ENCODE measurements around the gene SMOC2. TPM values are rescaled to one million over a fixed set of nuclear protein-coding genes. Genes with fewer than 3 reads are reported as not detected.

The SMOC2 gene
- total and polyA plus RNA-seq, 4 donors: 203 to 369 (median 266) TPM

GRCh38 chr6:168616816-168617765, 176.1 kb downstream of the SMOC2 start:
- no peaks in the 10 kb centered on the region for H3K9me3 ChIP-seq (ENCODE audit: control insufficient read depth, low read length)
- DNase-seq: peak in 1 of 2 donors; percentile 75
- H3K27ac ChIP-seq (ENCODE audit: low read depth in 1 of 2, low read length in 2 of 2): no peak overlapping the region
- no peaks in the 10 kb centered on the region for H3K27me3 ChIP-seq (ENCODE audit: control insufficient read depth in 1 of 2, insufficient read depth in 2 of 2, low read length in 1 of 2)
- intact Hi-C loops (cut with DNase I): loop anchor here (2.0 kb wide), 1 partner anchor 268 kb away; no protein-coding TSS in a partner anchor
- 22 to 31% methylated on average over 21 of the region's 21 CpGs for WGBS, 2 donors
- peaks cover 0 to 1% of the 10 kb centered on the region in 2 donors for H3K36me3 ChIP-seq (ENCODE audit: control insufficient read depth in 1 of 2, insufficient read depth in 2 of 2, low read length in 1 of 2)
- H3K4me1 ChIP-seq (ENCODE audit: control insufficient read depth in 1 of 2, insufficient read depth in 2 of 2, low read length in 2 of 2): no peaks in the 10 kb centered on the region
- H3K4me3 ChIP-seq (ENCODE audit: low read length in 2 of 2): no peak overlapping the region
- ATAC-seq (ENCODE audit: low FRiP score): peak; percentile 78

GRCh38 chr6:168618546-168619315, 177.7 kb downstream of the SMOC2 start:
- WGBS, 2 donors: 89 to 90% methylated on average over 21 of the region's 21 CpGs
- Histone ChIP-seq H3K4me1 (ENCODE audit: control insufficient read depth in 1 of 2, insufficient read depth in 2 of 2, low read length in 2 of 2) (no peaks in the 10 kb centered on the region), H3K36me3 (ENCODE audit: control insufficient read depth in 1 of 2, insufficient read depth in 2 of 2, low read length in 1 of 2) (peaks cover 4% of the 10 kb centered on the region in 2 donors), H3K9me3 (ENCODE audit: control insufficient read depth, low read length) (no peaks in the 10 kb centered on the region), H3K27ac (ENCODE audit: low read depth in 1 of 2, low read length in 2 of 2) (no peak overlapping the region), H3K27me3 (ENCODE audit: control insufficient read depth in 1 of 2, insufficient read depth in 2 of 2, low read length in 1 of 2) (no peaks in the 10 kb centered on the region), H3K4me3 (ENCODE audit: low read length in 2 of 2) (no peak overlapping the region)
- ATAC-seq (ENCODE audit: low FRiP score) (no peak), DNase-seq (peak in 1 of 2 donors; percentile 37)
- intact Hi-C loops (cut with DNase I): no loop called here

- Histone ChIP-seq H3K4me3 (ENCODE audit: low read length in 2 of 2) (no peak overlapping the region), H3K36me3 (ENCODE audit: control insufficient read depth in 1 of 2, insufficient read depth in 2 of 2, low read length in 1 of 2) (peaks cover 4% of the 10 kb centered on the region in 2 donors), H3K27ac (ENCODE audit: low read depth in 1 of 2, low read length in 2 of 2) (no peak overlapping the region), H3K27me3 (ENCODE audit: control insufficient read depth in 1 of 2, insufficient read depth in 2 of 2, low read length in 1 of 2) (no peaks in the 10 kb centered on the region), H3K9me3 (ENCODE audit: control insufficient read depth, low read length) (no peaks in the 10 kb centered on the region), H3K4me1 (ENCODE audit: control insufficient read depth in 1 of 2, insufficient read depth in 2 of 2, low read length in 2 of 2) (no peaks in the 10 kb centered on the region)
- DNase-seq (peak in 1 of 2 donors; percentile 58), ATAC-seq (ENCODE audit: low FRiP score) (no peak)
- intact Hi-C loops (cut with DNase I): no loop called here
- WGBS, 2 donors: 85 to 86% methylated on average over 19 of the region's 19 CpGs
Observed at GRCh38 chr6:168619560-168620314, 178.8 kb downstream of the SMOC2 start.

- intact Hi-C loops (cut with DNase I): no loop called here
- H3K4me1 ChIP-seq (ENCODE audit: control insufficient read depth in 1 of 2, insufficient read depth in 2 of 2, low read length in 2 of 2): no peaks in the 10 kb centered on the region
- no peaks in the 10 kb centered on the region for H3K9me3 ChIP-seq (ENCODE audit: control insufficient read depth, low read length)
- H3K36me3 ChIP-seq (ENCODE audit: control insufficient read depth in 1 of 2, insufficient read depth in 2 of 2, low read length in 1 of 2): peaks cover 4% of the 10 kb centered on the region in 2 donors
- WGBS, 2 donors: 78 to 86% methylated on average over 6 of the region's 6 CpGs
- no peaks in the 10 kb centered on the region for H3K27me3 ChIP-seq (ENCODE audit: control insufficient read depth in 1 of 2, insufficient read depth in 2 of 2, low read length in 1 of 2)
- ATAC-seq (ENCODE audit: low FRiP score) (no peak), DNase-seq (peak in 1 of 2 donors; percentile 15)
- no peak overlapping the region for H3K4me3 ChIP-seq (ENCODE audit: low read length in 2 of 2)
- H3K27ac ChIP-seq (ENCODE audit: low read depth in 1 of 2, low read length in 2 of 2): no peak overlapping the region
Observed at GRCh38 chr6:168620578-168620977, 179.6 kb downstream of the SMOC2 start.

- Histone ChIP-seq H3K9me3 (ENCODE audit: control insufficient read depth, low read length) (no peaks in the 10 kb centered on the region), H3K27me3 (ENCODE audit: control insufficient read depth in 1 of 2, insufficient read depth in 2 of 2, low read length in 1 of 2) (no peaks in the 10 kb centered on the region), H3K36me3 (ENCODE audit: control insufficient read depth in 1 of 2, insufficient read depth in 2 of 2, low read length in 1 of 2) (peaks cover 4% of the 10 kb centered on the region in 2 donors), H3K27ac (ENCODE audit: low read depth in 1 of 2, low read length in 2 of 2) (no peak overlapping the region), H3K4me1 (ENCODE audit: control insufficient read depth in 1 of 2, insufficient read depth in 2 of 2, low read length in 2 of 2) (no peaks in the 10 kb centered on the region), H3K4me3 (ENCODE audit: low read length in 2 of 2) (no peak overlapping the region)
- ATAC-seq (ENCODE audit: low FRiP score) (no peak), DNase-seq (peak in 1 of 2 donors; percentile 65)
- WGBS, 2 donors: 89 to 92% methylated on average over 13 of the region's 13 CpGs
- intact Hi-C loops (cut with DNase I): no loop called here
Observed at GRCh38 chr6:168623736-168624135, 182.8 kb downstream of the SMOC2 start.

GRCh38 chr6:168624540-168624939, 183.6 kb downstream of the SMOC2 start:
- peaks cover 4% of the 10 kb centered on the region in 2 donors for H3K36me3 ChIP-seq (ENCODE audit: control insufficient read depth in 1 of 2, insufficient read depth in 2 of 2, low read length in 1 of 2)
- no peak overlapping the region for H3K27ac ChIP-seq (ENCODE audit: low read depth in 1 of 2, low read length in 2 of 2)
- DNase-seq: no peak
- no peak for ATAC-seq (ENCODE audit: low FRiP score)
- H3K27me3 ChIP-seq (ENCODE audit: control insufficient read depth in 1 of 2, insufficient read depth in 2 of 2, low read length in 1 of 2): no peaks in the 10 kb centered on the region
- 92% methylated on average over 2 of the region's 2 CpGs for WGBS, 2 donors
- intact Hi-C loops (cut with DNase I): no loop called here
- no peak overlapping the region for H3K4me3 ChIP-seq (ENCODE audit: low read length in 2 of 2)
- H3K9me3 ChIP-seq (ENCODE audit: control insufficient read depth, low read length): no peaks in the 10 kb centered on the region
- no peaks in the 10 kb centered on the region for H3K4me1 ChIP-seq (ENCODE audit: control insufficient read depth in 1 of 2, insufficient read depth in 2 of 2, low read length in 2 of 2)

GRCh38 chr6:168624948-168625347, 184.0 kb downstream of the SMOC2 start:
- H3K27ac ChIP-seq (ENCODE audit: low read depth in 1 of 2, low read length in 2 of 2): no peak overlapping the region
- H3K27me3 ChIP-seq (ENCODE audit: control insufficient read depth in 1 of 2, insufficient read depth in 2 of 2, low read length in 1 of 2): no peaks in the 10 kb centered on the region
- H3K4me1 ChIP-seq (ENCODE audit: control insufficient read depth in 1 of 2, insufficient read depth in 2 of 2, low read length in 2 of 2): no peaks in the 10 kb centered on the region
- peaks cover 2 to 4% of the 10 kb centered on the region in 2 donors for H3K36me3 ChIP-seq (ENCODE audit: control insufficient read depth in 1 of 2, insufficient read depth in 2 of 2, low read length in 1 of 2)
- intact Hi-C loops (cut with DNase I): no loop called here
- ATAC-seq (ENCODE audit: low FRiP score): no peak
- H3K4me3 ChIP-seq (ENCODE audit: low read length in 2 of 2): no peak overlapping the region
- 85 to 91% methylated on average over 15 of the region's 15 CpGs for WGBS, 2 donors
- H3K9me3 ChIP-seq (ENCODE audit: control insufficient read depth, low read length): no peaks in the 10 kb centered on the region
- DNase-seq: no peak

- intact Hi-C loops (cut with DNase I): no loop called here
- 86% methylated on average over 17 to 18 of the region's 18 CpGs for WGBS, 2 donors
- Histone ChIP-seq H3K9me3 (ENCODE audit: control insufficient read depth, low read length) (no peaks in the 10 kb centered on the region), H3K27ac (ENCODE audit: low read depth in 1 of 2, low read length in 2 of 2) (no peak overlapping the region), H3K4me1 (ENCODE audit: control insufficient read depth in 1 of 2, insufficient read depth in 2 of 2, low read length in 2 of 2) (no peaks in the 10 kb centered on the region), H3K27me3 (ENCODE audit: control insufficient read depth in 1 of 2, insufficient read depth in 2 of 2, low read length in 1 of 2) (no peaks in the 10 kb centered on the region), H3K36me3 (ENCODE audit: control insufficient read depth in 1 of 2, insufficient read depth in 2 of 2, low read length in 1 of 2) (peaks cover 2 to 4% of the 10 kb centered on the region in 2 donors), H3K4me3 (ENCODE audit: low read length in 2 of 2) (no peak overlapping the region)
- ATAC-seq (ENCODE audit: low FRiP score) (no peak), DNase-seq (no peak)
Observed at GRCh38 chr6:168625602-168626001, 184.6 kb downstream of the SMOC2 start.
